Dedifferentiated amniotic fluid mesenchymal stem cell (primary cell): ENCODE data around the gene STK25.
"Not testable (repeated sequence)": the region's sequence is repeated elsewhere in the genome, so short reads cannot be mapped to it uniquely, and the experiment has no call there.

Experiments used
- DNase-seq: peaks from one replicate; pipeline ENCODE4 v3.0.0-alpha.2; 2016; ENCODE audit errors: extremely low spot score

STK25 gene

DNA sequence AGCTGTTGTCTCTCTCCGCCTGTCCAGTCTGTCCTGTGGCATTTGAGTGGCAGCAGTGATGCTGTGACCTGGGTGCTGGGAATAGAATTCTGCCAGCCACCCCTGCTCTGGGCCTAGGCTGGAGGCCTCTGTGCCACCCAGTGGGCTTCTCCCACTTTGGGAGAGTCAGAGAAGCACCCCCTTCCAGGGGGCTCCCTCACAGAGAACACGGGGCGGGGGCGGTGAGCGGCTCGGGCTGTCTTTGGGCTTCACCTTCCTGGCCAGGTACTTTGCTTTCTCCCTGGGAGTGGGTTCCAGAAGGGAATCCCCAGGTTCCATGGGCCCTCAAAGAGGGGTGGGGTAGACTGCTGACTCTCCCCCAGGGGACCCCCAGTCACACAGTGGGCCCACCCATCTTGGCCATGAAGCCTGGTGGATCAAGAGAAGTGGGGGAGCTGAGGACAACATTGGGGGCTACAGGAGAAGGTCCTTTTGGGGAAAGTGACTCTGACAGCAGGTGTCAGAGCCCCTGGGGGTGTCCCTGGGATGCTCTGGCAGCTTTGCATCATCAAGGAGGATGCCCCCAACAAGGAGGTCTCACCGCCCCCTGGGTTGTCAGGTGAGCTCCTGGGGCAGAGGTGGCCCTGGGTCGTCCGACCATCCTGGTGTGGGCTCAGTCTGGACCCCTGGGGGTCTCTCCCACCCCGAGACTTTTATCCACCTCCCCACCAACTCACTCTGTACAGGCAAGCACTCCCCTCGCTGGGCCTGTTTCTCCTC is 31.4 kb upstream of the STK25 start:
- DNase-seq, result no peak

DNA sequence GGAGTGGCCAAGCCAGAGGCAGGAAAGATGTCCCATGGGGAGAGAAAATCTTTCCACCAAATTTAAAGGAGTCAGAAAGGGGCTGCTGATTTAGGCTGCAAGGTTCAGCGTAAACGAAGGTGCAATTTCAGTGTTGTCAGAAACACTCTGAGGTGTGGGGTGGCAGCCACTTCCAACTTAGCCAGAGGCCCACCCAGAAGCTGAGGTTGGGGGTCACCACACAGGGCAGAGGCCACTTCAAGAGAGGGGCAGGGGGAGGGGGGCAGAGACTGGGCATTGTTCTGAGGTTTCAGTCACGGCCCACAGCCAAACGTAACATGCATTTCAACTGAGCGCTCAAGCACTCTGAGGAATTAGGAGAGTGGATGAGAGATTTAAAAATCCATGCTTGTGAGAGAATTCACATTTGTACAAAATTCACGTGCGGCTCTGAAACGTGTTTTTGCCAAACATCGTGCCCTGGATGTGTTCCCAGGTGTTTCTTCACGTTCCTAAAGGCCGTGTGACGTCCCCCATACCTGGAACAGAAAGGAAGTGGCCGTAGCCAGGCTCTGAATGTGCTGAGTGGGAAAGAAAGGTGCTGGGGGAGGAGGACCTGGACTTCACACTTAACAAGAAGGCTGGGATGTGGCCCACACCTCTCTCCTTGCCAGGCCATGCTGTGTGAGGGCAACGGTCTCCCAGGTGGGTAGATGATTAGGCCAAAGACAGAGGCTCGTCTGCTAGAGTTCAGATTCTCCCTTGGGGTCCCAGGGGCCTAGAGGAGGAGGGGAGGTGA is 30.6 kb upstream of the STK25 start:
- DNase-seq, result no peak

DNA sequence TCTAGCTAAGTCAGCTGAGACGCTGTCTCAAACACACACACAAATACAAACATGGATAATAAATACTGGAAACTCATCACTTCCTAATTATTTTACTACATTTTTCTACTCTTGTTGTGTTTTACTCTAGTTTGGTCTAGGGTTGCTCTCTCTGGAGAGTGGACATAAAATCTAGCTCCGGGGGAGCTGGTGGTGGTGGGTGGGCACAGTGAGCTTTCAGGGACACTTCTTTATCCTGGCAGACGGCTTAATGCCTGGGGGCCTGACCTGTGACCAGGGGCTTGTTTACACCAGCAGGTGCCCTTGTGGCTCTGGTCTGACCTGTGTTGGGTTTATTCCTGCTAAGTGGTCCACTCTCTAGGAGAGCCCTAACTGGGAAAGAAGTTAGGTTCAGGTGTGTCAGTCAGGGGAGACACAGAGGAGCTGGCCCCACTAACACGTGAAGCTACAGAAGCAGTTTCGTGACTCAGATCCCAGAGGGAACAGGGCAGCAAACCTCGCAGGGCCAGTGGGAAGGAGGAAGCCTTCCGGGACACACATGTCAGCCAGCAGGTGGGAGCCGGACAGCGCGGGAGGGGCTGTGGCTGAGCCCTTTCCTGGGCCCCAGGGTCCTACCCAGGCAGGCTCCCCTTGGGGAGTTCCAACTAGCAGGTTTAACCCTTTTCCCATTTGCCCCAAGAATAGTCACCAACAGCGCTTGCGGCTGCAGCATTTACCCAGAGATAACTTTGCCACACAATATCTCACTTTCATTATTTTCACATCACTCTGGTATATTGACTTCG is 27.7 kb upstream of the STK25 start:
- no peak for DNase-seq

DNA sequence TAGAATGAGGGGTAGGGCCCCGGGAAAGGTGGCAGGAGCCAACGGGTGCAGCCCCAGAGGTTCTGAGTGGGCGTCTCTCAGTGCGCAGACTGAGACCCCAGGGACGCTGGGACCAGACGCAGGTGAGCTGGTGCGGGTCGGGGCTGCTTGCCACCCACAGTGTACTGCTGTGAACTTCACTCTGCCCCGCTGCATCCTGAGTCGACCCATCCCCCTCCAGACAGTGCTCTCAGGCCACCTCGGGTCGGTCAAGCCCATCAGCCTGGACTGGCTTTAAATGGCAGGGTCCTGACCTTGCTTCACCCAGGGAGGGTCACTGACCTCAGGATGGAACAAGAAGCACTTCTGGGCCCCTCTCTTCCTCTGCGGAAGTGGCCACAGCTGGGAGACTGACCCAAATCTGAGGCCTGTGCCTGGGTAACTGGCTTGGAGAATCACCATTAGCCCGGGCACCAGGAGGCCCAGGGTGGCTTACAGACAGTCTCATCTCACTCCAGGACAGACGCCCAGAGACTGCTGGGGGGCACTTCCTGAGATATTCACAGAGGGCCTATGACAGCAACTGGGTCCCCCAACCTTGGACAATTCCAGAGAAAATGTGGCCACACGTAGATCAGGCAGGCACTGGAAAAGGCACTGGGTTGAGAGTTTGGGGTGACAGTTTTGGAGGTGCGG is 26.5 kb upstream of the STK25 start:
- DNase-seq, result no peak

DNA sequence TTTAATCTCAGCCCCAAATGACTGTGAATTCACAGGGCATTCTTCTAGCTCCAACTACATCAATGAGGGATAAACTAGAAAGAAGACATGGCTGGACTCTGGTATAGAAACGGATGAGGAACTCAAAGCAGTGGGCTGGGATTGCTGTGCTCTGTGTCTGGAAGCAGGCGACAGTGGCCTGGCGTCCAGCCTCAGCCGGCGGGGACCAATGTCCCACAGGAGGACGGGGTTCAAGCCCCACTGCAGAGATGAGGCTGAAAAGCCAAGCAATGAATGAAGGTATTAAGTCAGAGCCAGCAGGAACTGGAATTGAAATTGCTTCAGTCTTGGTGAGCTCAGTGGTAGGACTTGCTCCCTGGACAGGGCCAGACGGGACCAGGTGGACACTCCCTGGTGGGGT is 25.9 kb upstream of the STK25 start:
- DNase-seq, result no peak

DNA sequence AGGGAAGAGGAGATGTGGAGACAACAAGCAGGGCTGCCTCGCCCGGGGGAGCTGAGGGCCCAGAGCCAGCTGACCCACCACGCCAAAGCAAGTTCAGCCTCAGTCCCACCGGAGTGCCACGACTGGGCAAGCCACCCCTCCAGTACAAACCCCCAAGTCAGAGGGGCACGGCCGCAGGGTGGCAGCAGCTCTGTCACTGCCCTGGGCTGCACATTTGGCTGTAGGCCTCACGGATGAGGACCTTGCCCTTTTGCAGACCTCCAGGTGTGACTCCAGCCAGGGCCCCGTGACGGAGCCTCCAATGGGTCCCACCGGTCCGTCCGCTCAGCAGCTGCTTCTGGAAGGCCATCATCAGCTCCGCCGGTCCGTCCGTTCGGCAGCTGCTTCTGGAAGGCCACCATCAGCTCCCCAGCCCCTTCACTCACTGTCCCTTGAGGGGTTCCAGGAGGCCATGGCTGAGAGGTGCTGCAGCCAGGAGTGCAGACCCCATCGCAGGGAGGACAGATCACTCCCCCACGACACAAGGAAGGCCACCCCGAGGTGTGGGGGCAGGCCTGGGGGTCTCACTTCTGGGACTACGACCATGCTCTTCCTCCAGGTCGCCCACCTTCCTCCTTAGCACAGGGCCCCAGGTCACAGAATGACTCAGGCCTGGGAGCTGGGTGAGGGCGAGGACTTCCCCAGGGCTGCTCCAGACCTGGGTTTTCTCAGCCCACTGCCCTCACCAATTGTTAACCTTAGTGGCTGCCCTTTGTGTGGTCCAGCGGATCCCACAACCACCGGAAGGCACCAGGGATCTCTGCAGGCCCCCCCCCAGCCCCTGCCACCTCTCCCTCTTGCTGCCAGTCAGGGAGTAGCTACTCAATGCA is 24.6 kb upstream of the STK25 start:
- no peak for DNase-seq

DNA sequence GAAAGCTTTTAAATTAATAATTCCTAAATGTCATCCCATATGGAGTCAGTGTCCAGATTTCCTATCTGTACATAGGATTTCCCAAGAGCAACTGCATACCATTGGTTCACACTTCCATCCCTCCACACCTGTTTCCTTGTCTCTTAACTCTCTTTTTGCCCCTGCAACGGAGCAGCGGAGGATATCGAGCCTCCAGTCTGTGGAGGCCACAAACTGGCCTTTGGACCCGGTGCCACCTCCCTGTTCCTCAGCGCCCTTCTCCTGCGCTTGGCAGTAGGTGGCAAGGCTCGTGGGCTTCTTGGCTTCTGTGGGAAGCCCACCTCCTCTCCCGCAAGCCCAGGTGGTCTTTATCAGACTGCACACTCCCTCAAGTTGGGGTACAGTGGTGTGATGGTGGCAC is 23.8 kb upstream of the STK25 start:
- DNase-seq, result no peak

DNA sequence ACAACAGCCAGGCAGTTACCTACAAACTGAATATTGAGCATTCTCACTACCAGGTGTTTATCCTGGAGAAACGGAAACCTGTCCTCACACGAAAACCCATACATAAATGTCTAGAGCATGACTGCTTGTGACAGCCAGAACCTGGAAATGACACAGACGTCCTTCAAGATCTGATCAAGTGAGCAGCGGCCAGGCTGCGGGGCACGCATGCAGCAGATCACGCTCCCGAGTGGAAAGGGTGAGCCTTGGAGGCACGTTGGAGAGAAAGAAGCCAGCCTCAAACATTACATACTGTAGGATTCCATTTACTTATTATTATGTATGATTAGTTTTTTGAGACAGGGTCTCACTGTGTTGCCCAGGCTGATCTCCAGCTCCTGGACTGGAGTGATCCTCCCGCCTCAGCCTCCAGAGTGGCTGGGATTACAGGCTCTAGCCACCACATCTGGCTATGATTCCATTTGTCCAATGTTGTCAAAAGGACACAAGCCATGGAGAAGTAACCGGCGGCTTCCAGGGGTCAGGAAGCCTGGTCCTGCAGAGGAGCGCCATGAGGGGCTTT is 22.9 kb upstream of the STK25 start:
- DNase-seq, result no peak

DNA sequence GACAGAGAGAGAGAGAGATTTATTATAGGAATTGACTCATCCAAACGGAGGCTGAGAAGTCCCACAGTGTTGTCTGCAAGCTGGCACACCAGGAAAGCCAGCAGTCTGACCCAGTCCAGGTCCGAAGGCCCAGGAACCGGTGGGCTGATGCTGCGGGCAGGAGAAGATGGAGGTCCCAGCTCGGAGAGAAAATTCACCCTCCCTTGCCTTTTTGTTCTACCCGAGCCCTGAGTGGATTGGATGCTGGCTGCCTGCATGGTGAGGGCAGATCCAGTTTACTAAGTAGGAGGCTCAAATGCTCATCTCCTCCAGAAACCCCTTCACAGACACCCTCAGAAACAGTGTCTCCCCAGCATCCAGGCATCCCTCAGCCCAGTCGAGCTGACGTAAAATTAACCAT is 22.2 kb upstream of the STK25 start:
- no peak for DNase-seq

DNA sequence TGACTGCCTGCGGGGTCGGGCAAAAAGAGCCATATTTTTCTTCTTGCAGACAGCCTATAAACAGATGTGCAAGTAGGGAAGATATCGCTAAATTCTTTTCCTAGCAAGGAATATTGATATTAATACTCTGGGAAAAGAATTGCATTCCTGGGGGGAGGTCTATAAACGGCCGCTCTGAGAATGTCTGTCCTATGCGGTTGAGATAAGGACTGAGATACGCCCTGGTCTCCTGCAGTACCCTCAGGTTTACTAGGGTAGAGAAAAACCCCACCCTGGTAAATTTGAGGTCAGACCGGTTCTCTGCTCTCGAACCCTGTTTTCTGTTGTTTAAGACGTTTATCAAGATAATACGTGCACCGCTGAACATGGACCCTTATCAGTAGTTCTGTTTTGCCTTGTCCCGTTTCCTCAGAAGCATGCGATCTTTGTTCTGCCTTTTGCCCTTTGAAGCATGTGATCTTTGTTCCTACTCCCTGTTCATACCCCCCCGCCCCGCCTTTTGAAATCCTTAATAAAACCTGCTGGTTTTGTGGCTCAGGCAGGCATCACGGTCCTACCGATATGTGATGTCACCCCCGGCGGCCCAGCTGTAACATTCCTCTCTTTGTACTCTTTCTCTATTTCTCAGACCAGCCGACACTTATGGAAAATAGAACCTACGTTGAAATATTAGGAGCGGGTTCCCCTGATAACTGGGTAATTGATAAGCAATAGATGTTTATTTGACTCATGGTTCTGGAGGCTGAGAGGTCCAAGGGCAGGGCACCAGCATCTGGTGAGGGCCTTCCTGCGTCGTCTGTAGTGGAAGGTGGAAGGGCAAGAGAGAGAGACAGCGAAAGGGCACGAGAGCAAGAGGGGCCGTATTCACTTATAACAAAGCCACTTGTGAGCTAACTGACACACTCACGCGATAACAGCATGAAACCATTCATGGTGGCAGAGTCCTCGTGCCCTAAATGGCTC is 17.7 kb upstream of the STK25 start:
- not testable (repeated sequence) for DNase-seq

DNA sequence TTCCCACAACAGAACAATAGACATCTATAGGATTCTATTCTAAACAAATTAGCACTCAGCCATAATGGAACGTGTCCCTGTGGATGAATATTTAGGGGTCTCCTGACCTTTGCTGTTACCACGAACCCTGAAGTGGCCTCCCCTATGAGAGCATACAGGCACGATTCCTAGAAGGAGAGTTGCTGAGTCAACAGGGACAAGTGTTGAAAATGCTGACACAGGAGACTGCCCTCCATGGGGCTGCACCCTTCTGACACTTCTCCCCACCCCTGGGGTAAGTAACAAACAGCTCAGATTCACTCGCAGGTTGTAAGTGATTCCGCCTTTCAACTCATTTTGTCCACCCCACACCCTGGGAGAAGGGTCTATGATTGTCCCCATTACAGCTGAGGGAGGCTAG is 14.1 kb upstream of the STK25 start:
- DNase-seq, result no peak

DNA sequence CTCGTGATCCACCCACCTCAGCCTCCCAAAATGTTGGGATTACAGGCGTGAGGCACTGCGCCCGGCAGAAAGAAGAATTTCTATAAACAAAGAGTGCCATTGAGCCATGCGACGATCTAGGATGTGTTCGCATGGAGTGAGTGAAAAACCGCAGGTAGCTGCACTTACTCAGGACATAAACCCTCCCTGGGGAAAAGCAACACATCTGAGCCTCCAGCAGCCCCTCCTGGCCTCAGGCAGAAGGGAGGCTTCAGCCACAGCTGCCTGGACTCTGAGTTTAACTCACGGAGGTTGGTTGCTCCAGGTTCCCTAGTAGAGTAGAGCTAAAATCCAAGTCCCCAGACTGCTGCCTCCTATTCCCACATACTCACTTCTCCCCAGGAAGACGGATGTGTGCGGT is 11.3 kb upstream of the STK25 start:
- DNase-seq, result no peak

DNA sequence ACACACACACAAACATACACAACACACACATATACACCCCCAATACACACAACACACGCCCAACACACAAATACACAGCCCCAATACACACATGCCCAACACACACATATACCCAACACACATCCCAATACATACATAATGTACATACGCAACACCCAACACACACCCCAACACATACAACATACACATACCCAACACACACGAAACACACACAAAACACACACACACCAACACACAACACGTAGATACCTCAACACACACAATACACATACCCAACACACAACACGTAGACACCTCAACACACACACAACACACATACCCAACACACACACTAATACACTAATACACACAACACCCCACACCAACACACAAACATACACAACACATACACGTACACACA is 8.9 kb upstream of the STK25 start:
- no peak for DNase-seq

DNA sequence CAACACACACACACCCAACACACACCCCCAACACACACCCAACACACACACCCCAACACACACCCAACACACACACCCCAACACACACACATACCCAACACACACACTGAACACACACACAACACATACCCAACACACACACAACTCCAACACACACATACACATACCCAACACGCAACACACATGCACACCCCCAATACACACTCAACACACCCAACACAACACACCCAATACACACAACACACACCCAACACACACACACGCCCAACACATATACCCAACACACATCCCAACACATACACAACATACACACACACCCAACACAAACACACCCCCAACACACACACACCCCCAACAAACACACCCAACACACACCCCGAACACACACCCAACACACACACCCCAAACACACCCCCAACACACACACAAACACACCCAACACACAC is 8.2 kb upstream of the STK25 start:
- DNase-seq, result no peak

DNA sequence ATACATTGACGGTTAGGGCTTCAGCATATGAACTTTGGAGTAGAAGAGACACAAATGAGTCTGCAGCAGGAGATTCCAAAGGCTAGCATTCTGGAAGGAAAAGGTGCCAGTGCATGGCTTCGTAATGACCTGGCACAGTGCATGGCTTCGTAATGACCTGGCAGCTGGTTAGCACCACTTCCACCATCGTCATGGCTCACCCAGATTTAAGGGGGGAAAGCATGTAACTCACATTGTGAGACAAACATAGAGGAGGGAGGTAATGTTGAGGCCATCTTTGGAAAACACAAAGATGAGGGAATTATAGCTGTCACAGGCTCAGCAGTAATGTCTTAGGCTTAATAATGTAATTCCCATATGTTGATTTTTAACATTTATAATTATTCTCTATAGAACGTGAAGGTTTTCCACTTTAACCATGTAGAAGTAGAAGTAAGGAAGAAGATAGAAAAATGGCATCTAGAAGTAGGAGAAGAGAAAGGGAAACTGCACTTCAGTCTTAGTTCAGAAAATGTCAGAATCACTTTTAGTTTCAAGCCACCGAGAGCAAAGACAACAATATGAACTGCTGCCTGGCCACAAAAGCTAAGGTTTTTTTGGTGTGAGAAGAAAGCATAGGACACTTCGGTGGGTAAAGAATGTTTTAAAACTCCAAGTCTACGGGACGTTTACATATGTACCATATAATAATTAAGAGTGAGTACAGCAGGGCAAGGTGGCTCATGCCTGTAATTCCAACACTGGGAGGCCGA is 6.8 kb upstream of the STK25 start:
- DNase-seq, result no peak

DNA sequence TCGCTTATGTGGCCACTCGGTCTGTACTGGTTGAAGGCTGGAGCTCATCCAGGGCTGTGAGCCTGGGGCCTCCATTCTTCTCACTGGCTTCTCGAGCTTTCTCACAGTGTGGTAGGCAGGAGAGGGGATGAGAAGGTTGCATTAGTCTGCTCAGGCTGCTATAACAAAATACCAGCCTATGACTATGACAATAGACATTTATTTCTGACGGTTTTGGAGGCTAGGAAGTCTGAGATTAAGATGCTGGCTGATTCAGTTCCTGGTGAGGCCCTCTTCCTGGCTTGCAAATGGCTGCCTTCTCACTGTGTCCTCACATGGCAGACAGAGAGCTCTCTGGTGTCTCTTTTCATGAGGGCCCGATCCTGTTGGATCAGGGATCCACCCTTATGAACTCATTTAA is 6.2 kb upstream of the STK25 start:
- no peak for DNase-seq

DNA sequence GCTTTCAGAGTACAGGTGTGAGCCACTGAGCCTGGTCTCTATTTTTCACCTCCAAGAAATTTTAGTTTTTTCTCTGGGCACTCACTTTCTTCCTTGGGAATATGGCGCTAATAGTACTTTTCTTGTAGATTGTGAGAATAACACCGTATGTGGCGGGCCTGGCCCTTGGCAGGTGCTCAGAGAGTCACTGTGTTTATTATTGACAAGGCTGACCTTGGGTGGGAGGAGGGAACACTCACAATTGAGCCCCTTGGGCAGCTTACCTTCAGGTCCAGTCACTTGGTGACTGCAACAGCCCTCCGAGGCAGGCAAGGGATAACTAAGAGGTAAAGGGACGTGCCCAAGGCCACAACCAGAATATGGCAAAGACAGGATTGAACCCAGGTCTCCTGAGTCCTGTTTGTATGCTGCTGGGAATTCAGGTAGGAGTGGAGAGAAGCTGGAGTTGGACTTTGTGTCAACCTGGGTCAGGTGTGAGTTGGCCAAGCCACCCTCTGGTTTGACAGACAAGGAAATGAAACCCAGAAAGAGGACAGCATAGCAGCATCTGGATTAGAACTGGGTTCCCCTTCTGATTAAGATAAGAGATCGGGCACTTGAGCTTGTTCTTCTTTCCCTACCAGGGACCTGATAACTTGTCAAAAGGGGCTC is 2.8 kb upstream of the STK25 start:
- no peak for DNase-seq

DNA sequence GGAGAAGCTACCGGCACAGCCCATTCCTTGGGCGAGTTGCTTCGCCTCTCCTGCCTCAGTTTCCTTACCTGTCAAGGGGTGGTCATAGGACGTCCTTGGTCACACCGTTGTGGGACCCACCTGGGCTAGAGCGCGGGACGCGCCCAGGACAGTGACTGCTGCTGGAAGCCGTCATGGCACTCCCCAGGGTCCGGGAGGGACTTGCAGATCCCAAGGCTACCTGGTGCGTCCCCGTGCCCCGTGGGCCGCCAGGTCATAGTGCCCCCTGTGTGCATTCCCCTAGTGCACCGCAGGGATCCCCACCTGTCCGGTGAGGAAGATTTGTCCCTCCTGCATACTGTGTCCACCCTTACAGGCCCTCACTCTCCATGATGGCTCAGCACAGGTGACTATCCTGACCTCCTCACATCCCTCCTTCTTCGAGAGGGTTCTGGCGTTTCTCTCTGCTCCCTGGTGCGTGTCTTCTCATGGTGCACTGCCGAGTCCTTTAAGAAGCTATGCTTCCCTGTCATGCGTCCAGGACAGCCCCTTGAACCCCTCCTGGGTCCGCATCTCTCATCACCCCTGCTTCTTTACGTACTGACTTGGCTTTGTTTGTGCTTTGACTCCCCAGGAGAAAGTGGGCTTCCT is 886 bp upstream of the STK25 start:
- no peak for DNase-seq
